DOHH2 (cell line): ENCODE measurements around the gene GRK6.

Source experiments
- CTCF ChIP-seq: fragments of 200-600 bp; sonication (generic); IDR thresholded peaks from one replicate; pipeline ENCODE4 v1.5.1; 2014; ENCODE audit warnings: antibody characterized with exemption, mild to moderate bottlenecking, low read depth, low read length; ENCODE audit not compliant: poor library complexity, severe bottlenecking
- EZH2phosphoT487 ChIP-seq: fragments of 200-600 bp; sonication (generic); IDR thresholded peaks from 2 replicates; pipeline ENCODE4 v1.6.1; 2017; ENCODE audit warnings: borderline replicate concordance, mild to moderate bottlenecking, antibody characterized with exemption, low read length, moderate library complexity, mixed read lengths

- TF ChIP-seq CTCF = no peak
- no peak for TF ChIP-seq EZH2phosphoT487
These were observed 17.3 kb upstream of the GRK6 start, which contains the start of gene F12 for GRCh38 chr5:177409043-177409801.
